NB4 (cell line): Measurements from ENCODE around the gene UNC13C.

Experiments
- CTCF ChIP-seq: IDR thresholded peaks from one replicate; pipeline ENCODE4 v1.5.1; 2012; ENCODE audit warnings: low read depth, low read length
- POLR2A ChIP-seq: IDR thresholded peaks from 2 replicates; pipeline ENCODE4 v1.6.1; 2011; ENCODE audit warnings: mild to moderate bottlenecking; ENCODE audit not compliant: insufficient read length; ENCODE audit errors: extremely low read depth

GRCh38 chr15:54500330-54500729, 522.1 kb downstream of the UNC13C start:
- TF ChIP-seq POLR2A (no peak), CTCF (no peak)
